DND-41 (cell line): ENCODE results near the gene IL1F10.

Experiments used
- ATAC-seq: fragments of 200-7000 bp; cut with Tn5 transposase; 3 replicates; pipeline ENCODE4 v1.9.1; 2021; ENCODE audit warnings: low read depth; ENCODE audit not compliant: insufficient read depth
- DNase-seq: peaks from one replicate; pipeline ENCODE4 v3.0.0-alpha.2; 2020
- H2AFZ ChIP-seq: 2 replicates; pipeline ENCODE4 v1.6.0; 2012; ENCODE audit warnings: low read depth, low read length
- H3K27ac ChIP-seq: 2 replicates; pipeline ENCODE4 v1.5.1; 2012; ENCODE audit warnings: low read length, inconsistent platforms
- H3K27me3 ChIP-seq: fragments of 200-600 bp; sonication (generic); 2 replicates; pipeline ENCODE4 v1.6.0; 2012; ENCODE audit warnings: low read length, mild to moderate bottlenecking, inconsistent platforms; ENCODE audit not compliant: insufficient read depth, poor library complexity
- H3K36me3 ChIP-seq: 2 replicates; pipeline ENCODE4 v1.5.1; 2012; ENCODE audit warnings: low read length, inconsistent platforms; ENCODE audit not compliant: insufficient read depth
- H3K4me1 ChIP-seq: 2 replicates; pipeline ENCODE4 v1.5.1; 2012; ENCODE audit warnings: mild to moderate bottlenecking, low read length; ENCODE audit not compliant: insufficient read depth
- H3K4me2 ChIP-seq: 2 replicates; pipeline ENCODE4 v1.6.0; 2012; ENCODE audit warnings: mild to moderate bottlenecking, moderate library complexity, low read length, inconsistent platforms; ENCODE audit not compliant: insufficient read depth
- H3K4me3 ChIP-seq, 2 experiments: fragments of 200-600 bp in 1 of 2; shearing (Covaris generic) in 1 of 2; 2 replicates each; pipeline ENCODE4 v1.5.1; 2012 to 2016; ENCODE audit warnings: inconsistent platforms in 2 of 2, low read length in 2 of 2, mild to moderate bottlenecking in 2 of 2, low read depth in 1 of 2, moderate library complexity in 1 of 2
- H3K79me2 ChIP-seq: 2 replicates; pipeline ENCODE4 v1.6.0; 2012; ENCODE audit warnings: low read length, inconsistent platforms; ENCODE audit not compliant: insufficient read depth
- H3K9ac ChIP-seq: 2 replicates; pipeline ENCODE4 v1.6.0; 2012; ENCODE audit warnings: low read depth, mild to moderate bottlenecking, inconsistent platforms, low read length, moderate library complexity
- H3K9me3 ChIP-seq: 2 replicates; pipeline ENCODE4 v1.5.1; 2012; ENCODE audit warnings: low read length, moderate library complexity, mild to moderate bottlenecking, inconsistent platforms; ENCODE audit not compliant: insufficient read depth, severe bottlenecking
- H4K20me1 ChIP-seq: 2 replicates; pipeline ENCODE4 v1.6.0; 2012; ENCODE audit warnings: low read length; ENCODE audit not compliant: insufficient read depth
- EZH2 ChIP-seq: IDR thresholded peaks from 3 replicates; pipeline ENCODE4 v1.6.1; 2012; ENCODE audit warnings: borderline replicate concordance, low read depth, mild to moderate bottlenecking, moderate library complexity, low read length, inconsistent platforms; ENCODE audit not compliant: severe bottlenecking
- TF ChIP-seq, protein P1 (sequence below): IDR thresholded peaks from 2 replicates; pipeline ENCODE4 v1.5.1; 2012; ENCODE audit warnings: borderline replicate concordance, low read length, moderate library complexity, mild to moderate bottlenecking; ENCODE audit not compliant: poor library complexity, severe bottlenecking; ENCODE audit errors: extremely low read depth

IL1F10 gene

DNA sequence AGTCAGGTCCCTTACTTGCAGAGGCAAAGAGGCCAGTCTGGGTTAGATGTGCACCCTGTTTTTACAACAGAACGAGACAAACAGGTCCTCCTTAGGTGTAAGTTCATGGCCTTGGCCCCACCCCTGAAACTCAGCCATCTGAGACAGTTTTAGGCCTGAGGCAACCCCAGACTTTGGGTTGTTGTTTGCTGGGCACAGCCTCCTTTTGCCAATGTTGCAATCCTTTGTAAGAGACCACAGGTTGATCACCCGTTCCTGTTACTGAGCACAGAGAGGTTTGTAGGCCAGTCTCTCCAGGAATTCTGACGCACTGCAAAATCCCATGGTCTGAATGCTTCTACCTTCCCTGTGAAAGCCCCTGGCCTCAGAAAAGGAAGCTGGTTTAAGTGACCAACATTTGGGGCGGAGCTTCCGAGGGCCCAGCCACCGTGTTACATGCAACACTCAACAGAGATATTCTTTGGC, 44.1 kb downstream of the IL1F10 start:
- H4K20me1 ChIP-seq, result no peaks in the 10 kb centered on the region
- H3K79me2 ChIP-seq, result no peaks in the 10 kb centered on the region
- H3K4me1 ChIP-seq, result no peaks in the 10 kb centered on the region
- no peak overlapping the region for H3K27ac ChIP-seq
- H3K27me3 ChIP-seq, result peaks cover 5% of the 10 kb centered on the region
- TF ChIP-seq, protein P1, sequence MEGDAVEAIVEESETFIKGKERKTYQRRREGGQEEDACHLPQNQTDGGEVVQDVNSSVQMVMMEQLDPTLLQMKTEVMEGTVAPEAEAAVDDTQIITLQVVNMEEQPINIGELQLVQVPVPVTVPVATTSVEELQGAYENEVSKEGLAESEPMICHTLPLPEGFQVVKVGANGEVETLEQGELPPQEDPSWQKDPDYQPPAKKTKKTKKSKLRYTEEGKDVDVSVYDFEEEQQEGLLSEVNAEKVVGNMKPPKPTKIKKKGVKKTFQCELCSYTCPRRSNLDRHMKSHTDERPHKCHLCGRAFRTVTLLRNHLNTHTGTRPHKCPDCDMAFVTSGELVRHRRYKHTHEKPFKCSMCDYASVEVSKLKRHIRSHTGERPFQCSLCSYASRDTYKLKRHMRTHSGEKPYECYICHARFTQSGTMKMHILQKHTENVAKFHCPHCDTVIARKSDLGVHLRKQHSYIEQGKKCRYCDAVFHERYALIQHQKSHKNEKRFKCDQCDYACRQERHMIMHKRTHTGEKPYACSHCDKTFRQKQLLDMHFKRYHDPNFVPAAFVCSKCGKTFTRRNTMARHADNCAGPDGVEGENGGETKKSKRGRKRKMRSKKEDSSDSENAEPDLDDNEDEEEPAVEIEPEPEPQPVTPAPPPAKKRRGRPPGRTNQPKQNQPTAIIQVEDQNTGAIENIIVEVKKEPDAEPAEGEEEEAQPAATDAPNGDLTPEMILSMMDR, result no peak
- no peak for TF ChIP-seq EZH2
- H3K9me3 ChIP-seq, result no peaks in the 10 kb centered on the region
- no peak for ATAC-seq
- H3K9ac ChIP-seq, result no peak overlapping the region
- no peak for DNase-seq
- no peak overlapping the region for H2AFZ ChIP-seq
- no peaks in the 10 kb centered on the region for H3K36me3 ChIP-seq
- no peak overlapping the region for H3K4me3 ChIP-seq
- no peak overlapping the region for H3K4me2 ChIP-seq

DNA sequence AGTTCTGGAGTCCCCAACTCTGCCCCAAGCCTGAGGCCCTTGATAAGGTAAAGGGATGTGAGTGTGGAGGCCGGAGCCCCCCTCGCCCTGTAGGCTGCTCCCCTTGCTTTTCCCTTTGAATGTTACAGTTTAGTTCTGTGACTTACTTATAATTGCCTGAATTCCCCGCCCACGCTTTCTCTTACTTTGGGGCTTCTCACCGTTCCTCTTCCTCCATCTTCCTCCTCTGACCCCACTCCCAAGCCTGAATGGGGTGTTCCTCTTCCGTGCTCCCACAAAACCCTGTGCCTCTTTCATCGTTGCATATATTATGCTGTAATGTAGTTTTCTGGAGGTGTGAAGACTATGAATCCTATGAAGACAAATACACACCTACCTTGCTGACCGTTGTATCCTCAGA, 44.7 kb downstream of the IL1F10 start:
- Histone ChIP-seq H3K27ac (no peak overlapping the region), H3K79me2 (no peaks in the 10 kb centered on the region), H3K4me2 (no peak overlapping the region), H3K36me3 (no peaks in the 10 kb centered on the region), H4K20me1 (no peaks in the 10 kb centered on the region), H3K4me3 (no peak overlapping the region), H3K9me3 (no peaks in the 10 kb centered on the region), H3K4me1 (no peaks in the 10 kb centered on the region), H3K27me3 (peaks cover 5% of the 10 kb centered on the region), H2AFZ (no peak overlapping the region), H3K9ac (no peak overlapping the region)
- ATAC-seq, result no peak
- TF ChIP-seq, protein P1, result no peak
- no peak for TF ChIP-seq EZH2
- DNase-seq, result no peak

- Histone ChIP-seq H2AFZ (no peak overlapping the region), H3K27ac (no peak overlapping the region), H3K4me2 (no peak overlapping the region), H3K27me3 (peaks cover 5% of the 10 kb centered on the region), H3K36me3 (no peaks in the 10 kb centered on the region), H3K9ac (no peak overlapping the region), H4K20me1 (no peaks in the 10 kb centered on the region), H3K79me2 (no peaks in the 10 kb centered on the region), H3K4me3 (no peak overlapping the region), H3K4me1 (no peaks in the 10 kb centered on the region), H3K9me3 (no peaks in the 10 kb centered on the region)
- TF ChIP-seq EZH2, result no peak
- TF ChIP-seq, protein P1, result no peak
- no peak for DNase-seq
- ATAC-seq, result no peak
Measured at GRCh38 chr2:113112871-113113270, 45.1 kb downstream of the IL1F10 start.

DNA sequence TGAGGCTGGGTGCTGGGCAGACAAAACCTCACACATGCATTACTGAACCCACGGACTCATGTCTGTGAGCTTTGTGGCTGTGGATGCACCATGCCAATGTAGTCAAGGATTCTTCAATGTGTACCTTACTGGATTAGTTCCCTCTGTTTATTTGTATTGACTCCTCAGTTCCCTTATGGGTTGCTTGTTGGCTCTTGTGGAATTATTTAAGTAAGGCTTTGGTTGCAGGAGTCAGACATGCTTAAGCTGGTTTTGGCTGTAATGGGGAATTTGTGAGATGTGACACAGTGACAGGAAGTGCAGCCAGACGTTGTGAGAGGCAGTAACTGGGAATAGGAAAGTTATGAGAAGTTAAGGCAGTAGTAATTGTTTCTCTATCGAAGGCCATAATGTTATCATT, 46.0 kb downstream of the IL1F10 start:
- H2AFZ ChIP-seq, result no peak overlapping the region
- H3K9me3 ChIP-seq, result no peaks in the 10 kb centered on the region
- H4K20me1 ChIP-seq, result no peaks in the 10 kb centered on the region
- no peak overlapping the region for H3K4me3 ChIP-seq
- peaks cover 5% of the 10 kb centered on the region for H3K27me3 ChIP-seq
- DNase-seq (no peak), ATAC-seq (no peak)
- H3K4me2 ChIP-seq, result no peak overlapping the region
- no peak overlapping the region for H3K27ac ChIP-seq
- no peak overlapping the region for H3K9ac ChIP-seq
- no peaks in the 10 kb centered on the region for H3K79me2 ChIP-seq
- H3K36me3 ChIP-seq, result no peaks in the 10 kb centered on the region
- no peak for TF ChIP-seq EZH2
- TF ChIP-seq, protein P1, result no peak
- H3K4me1 ChIP-seq, result no peaks in the 10 kb centered on the region
